Stimulated activated naive CD8-positive, alpha-beta T cell treated with anti-CD3 and anti-CD28 coated beads, Interleukin-15, Interleukin-2, amounts not matched to agents 100 U/mL and 50 U/mL, for 24 hours (primary cell): ENCODE results near the gene CCL7.
"Not testable (repeated sequence)": the region's sequence is repeated elsewhere in the genome, so short reads cannot be mapped to it uniquely, and the experiment has no call there.

Experiments used
- ATAC-seq: fragments of 150-1000 bp; cut with Tn5 transposase; one replicate; pipeline ENCODE4 v1.10.0; 2021
- DNase-seq: peaks from one replicate; pipeline ENCODE4 v3.0.0; 2021

CCL7 gene

DNA sequence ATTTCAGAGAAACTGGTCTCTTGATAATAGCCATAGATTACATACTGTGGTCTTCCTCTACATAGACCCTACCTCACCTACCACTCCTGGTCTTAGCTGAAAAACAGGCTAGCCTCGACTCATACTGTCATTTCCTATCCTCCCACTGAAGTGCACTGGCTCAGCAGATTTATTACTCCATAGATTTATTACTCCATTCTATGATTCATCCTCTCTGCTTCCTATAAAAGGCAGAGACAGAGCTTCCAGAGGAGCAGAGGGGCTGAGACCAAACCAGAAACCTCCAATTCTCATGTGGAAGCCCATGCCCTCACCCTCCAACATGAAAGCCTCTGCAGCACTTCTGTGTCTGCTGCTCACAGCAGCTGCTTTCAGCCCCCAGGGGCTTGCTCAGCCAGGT lies at the start of gene CCL7:
Gene CCL7, plus strand, starts transcription at position 253 of the 400 bp plus-strand sequence. Its CDS starts 70 bp downstream, at position 323.
- DNase-seq (no peak), ATAC-seq (no peak)

DNA sequence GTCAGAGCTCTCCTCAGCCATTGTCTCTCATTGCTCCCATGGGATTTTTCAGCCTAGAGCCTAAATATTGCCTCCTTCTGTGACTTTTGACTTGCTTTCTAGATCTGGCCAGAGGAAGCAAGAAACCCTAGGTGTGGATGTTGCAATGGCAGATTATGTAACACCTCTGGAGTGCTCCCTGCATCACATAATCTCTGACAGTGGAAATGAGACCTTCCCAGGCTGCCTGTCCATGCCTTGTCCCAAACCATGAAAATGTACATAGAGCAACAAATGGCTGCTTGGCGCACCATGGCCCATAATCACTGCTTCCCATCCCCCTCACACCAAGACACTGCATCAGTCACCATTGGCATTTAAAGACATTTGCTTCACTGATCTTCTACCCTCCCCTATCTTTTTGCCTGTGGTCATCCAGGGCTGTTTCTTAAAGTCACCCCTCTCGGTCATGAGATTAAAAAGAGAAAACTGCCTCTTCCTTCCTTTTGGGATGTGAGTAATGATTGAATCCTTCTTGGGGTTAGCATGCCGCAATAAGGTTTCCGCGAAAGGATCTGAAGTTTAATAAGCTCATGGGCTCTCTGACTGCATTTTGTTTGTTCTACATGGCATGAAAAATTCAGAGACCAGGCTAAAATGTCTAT lies 49.1 kb upstream of the CCL7 start:
- DNase-seq (no peak), ATAC-seq (no peak)

DNA sequence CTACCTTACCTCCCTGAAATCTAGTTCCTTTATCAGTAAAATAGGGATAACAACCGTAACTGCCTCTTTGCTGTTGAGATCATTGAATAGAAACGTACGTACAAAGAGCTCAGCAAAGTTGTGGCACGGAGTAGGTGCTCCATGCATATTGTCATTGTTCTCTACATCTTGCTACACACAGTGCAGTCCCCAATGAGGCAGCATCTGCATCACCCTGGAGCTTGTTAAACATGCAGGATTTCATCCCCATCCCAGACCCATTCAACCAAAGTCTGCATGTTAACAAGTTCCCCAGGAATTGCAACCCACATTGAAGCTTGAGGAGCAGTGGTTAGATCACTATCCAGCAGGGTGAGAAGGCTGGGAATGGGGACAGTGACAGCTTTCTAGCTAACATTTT lies 48.6 kb upstream of the CCL7 start:
- ATAC-seq (no peak), DNase-seq (no peak)

DNA sequence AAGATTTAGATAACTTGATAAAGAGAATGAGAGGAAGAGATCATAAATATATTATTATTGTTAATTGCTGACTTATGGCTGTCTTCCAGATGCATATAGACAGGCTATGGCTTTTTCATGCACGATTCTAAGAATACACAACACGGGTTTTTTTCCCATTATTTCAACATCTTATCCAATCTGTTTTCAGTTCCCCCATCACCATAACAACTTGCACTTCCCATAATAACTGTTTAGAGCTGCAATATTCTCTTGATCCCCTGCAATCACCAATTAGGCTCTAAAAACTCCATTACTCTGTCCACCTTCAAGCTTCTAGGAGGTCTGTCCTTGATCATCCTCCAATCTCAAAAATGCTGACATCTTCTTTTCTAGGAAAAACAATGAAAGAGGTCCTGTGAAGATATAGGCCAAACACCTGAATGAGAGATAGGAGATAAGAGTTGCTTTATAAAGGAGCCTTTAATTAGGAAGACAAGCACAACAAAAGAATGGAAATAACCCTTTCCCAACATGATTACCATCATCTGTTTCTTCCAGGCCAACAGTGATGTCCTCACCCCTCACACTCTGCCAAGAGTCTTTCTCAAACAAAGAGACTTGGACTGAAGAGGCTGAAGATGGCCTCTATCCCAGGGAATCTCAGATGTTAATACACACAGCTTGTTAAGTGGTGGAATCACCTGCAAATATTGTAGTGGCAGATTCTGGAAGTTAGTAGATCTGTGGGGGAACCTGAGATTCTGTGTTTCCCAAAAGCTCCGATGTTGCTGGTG lies 47.1 kb upstream of the CCL7 start:
- ATAC-seq, result no peak

DNA sequence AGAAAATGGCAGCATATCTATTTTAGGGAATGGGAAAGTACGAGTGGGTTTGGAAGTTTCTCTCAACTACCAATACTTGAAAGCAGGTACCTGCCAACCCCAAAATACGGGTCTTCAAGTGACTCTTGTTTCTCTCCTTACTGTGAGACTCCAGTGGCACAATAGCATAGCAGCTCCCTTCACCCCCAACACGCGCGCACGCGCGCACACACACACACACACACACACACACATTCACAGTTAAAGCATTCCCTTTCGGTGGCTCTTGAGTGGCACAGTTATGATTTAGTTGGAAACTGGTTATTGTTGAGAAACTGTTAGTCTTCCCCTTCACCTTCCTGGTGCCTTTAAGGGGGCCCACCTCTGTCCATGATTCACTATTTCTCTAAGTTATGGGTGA lies 45.0 kb upstream of the CCL7 start:
- DNase-seq (no peak), ATAC-seq (no peak)

More for the DNA sequence above, 47.1 kb upstream of the CCL7 start:
- DNase-seq, result no peak

DNA sequence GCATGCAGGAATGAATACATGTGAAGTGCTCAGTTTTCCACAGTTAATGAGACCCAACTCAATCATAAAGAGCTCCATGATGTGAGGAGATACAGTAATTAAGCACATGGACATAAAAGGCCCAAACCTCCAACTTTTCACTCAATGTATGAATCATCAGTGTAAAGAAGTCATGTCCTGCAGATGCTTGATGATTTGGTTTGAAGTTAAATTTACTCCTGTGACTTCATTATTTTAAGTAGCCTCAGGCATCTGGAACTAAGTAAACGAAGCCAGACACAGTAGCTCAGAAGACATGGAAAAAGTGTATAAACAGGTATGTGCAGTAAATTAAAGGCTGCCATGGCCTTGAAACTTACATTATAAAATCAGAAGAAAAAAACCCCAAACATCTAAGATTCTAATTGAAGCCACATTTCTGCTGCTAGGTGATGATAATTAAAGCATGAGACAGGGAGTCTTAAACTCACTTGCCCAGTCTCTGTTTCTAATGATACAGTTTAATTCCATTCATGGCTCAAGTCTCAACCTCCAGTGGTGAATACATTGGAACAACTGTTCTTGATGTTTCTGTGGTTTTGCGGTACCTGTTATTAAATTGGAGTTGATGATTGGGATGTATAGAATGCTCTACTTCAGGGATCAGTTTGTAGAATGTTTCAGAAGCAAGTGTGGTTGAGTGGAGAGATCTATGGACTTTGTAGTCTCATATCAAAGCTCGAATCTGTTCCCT lies 43.8 kb upstream of the CCL7 start:
- no peak for ATAC-seq
- DNase-seq, result no peak

DNA sequence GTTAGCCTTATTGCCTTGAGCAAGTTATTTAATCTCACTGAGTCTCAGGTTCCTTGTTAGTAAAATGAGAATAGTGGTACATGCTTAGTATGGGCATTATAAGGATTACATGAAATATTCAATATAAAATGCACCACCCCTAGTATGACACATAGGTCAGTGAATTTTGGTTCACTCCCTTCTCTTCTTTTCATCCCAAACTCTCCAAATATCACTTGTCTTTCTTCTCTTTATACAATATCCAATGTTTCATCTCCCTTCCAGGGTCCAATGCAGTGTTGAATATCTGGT lies 43.3 kb upstream of the CCL7 start:
- DNase-seq (no peak), ATAC-seq (no peak)

DNA sequence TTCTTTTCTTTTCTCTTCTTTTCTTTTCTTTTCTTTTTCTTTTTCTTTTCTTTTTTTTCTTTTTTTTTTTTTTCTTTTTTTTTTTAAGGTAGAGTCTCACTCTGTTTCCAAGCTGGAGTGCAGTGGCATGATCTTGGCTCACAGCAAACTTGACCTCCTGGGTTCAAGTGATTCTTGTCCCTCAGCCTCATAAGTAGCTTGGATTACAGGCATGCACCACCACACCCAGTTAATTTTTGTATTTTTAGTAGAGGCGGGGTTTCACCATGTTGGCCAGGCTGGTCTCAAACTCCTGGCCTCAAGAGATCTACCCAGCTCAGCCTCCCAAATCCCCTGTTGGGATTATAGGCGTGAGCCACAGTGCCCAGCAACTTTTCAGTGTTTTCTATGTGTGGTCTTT lies 42.7 kb upstream of the CCL7 start:
- not testable (repeated sequence) for ATAC-seq, DNase-seq

DNA sequence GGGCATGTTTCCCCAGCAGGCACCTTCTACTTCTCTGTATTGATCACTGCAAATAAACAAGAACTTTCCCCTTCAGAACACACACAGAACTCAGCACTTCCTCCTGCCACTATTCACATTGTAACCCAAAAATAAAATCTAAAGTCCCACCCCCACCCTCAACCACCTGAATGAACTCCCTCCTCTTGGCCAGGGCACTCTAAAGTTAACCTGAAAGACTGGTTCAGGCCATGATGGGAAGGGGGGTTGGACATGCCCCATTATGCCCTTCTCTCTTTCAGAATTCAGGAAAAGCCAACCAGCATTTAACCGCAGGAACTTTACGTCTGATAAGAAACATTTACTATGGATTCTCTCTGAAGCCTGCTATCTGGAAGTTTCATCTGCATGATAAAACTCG lies 42.3 kb upstream of the CCL7 start:
- DNase-seq, result no peak
- no peak for ATAC-seq

DNA sequence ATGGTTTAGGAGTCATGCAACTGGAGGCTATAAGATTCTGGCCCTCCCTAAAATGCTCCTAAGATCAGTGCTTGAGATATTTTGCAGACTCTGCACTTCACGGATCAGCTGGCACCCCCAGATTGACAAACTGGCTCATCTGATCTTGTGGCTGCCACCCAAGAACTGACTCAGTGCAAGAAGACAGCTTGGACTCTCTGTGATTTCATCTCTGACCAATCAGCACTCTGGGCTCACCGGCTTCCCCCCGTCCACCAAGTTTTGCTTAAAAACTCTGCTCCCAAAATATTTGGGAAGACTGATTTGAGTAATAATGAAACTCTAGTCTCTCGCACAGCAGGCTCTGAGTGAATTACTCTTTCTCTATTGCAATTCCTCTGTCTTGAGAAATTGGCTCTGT lies 41.2 kb upstream of the CCL7 start:
- DNase-seq (no peak), ATAC-seq (no peak)

DNA sequence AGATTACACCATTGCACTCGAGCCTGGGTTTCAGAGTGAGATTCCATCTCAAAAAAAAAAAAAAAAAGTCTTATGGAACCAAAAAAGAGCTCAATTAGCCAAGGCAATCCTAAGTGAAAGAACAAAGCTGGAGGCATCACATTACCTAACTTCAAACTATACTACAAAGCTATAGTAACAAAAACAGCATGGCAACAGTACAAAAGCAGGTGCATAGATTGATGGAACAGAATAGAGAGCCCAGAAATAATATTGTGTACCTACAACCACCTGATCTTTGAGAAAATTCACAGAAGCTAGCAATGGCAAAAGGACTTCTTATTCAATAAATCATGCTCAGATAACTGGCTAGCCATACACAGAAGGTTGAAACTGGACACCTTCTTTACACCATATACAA lies 39.7 kb upstream of the CCL7 start:
- DNase-seq (no peak), ATAC-seq (no peak)

DNA sequence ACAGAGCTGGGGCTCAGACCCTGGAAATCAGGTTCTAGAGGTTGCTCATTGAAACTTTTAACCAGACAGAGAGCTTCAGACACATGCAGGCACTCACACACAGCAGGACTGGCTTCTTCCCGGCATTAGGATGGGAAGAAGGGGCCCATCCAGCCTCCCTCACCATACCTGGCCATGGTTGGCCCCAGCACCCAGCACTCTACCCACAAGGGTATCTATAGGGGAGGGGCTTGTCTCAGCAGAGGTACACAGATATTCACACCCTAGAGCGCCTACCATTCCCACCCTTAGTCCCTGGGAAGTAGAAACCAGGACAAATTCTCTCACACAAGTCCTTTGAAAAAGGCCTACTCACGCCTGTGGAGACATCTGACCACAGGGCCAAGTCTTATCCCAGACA lies 35.4 kb upstream of the CCL7 start:
- ATAC-seq (no peak), DNase-seq (no peak)

DNA sequence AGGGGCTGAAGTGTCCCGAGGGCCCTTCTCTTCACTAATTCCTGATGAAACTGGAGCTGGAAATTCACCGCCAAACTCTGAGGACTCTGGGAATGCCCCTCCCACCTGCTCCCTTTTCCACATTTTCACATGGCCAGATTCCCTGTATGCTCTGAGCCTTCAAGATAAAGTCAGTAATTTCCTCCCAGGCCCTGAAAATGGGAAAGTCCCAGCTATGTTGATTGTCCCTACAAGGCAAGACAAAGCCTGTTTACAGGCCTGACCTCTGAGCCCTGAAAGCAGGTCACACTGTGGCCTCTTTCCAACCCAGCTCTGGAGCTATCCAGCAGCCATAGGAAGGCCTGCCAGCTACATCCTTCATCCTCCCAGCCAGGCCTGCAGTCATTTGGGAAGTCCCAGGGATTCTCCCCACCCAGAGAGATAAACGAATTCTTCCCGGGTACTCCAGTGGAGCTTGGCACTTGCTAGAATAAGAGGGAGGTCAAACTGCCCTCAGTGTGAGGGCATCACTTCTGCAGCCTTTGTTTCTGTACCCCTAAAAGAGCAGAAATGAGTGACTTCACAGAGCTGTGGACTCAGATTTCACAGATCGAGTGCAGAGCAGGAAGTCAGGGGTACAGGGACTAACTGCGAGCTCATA lies 34.5 kb upstream of the CCL7 start:
- ATAC-seq (no peak), DNase-seq (no peak)

DNA sequence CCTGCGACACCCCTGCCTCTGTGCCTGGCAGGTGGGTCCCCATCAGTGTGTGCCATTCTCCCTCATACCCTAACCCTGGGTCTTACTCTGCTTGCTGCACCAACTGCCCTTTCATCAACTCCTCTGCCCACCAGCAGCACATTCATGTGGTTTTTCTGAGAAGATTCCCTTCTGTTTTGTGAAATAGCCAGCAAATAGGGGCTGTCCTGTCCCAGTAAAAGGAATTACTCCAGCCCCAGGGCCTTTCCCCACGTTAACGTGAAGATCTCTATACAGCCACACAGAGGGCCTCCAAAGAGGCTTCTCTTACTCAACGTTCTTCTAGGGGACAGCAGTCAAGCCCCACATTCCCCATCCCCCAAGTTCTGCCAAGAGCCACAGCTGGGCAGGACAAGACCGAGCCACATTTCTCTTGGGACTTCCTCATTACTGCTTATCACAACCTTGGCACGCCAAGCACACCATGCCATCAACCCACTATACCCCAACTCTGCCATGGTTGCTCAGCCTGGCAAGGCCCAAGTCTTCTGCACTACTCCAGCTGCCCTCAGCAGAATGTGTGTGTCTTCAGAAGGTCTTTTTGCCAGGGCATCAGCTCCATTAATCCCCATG lies 33.6 kb upstream of the CCL7 start:
- DNase-seq, result no peak
- no peak for ATAC-seq

DNA sequence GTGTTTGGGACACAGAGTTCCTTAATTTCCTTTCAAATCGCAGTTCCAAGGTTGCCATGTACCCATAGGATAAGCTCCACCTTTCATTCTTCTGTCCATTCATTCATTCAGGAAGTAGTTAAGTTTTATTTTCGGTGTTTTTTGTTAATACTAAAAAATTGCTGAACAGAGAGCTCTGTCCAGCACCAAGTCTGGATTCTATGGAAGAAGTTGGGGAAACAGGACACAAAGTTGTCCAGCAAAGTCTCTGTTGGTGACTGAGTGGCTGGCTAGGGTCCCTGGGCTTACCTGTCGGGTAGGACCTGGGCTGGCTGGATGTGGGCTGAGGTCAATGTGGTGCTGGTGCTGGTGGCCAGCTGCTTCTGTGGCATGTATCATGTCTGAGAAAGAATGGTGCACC lies 32.6 kb upstream of the CCL7 start:
- DNase-seq, result no peak
- no peak for ATAC-seq

DNA sequence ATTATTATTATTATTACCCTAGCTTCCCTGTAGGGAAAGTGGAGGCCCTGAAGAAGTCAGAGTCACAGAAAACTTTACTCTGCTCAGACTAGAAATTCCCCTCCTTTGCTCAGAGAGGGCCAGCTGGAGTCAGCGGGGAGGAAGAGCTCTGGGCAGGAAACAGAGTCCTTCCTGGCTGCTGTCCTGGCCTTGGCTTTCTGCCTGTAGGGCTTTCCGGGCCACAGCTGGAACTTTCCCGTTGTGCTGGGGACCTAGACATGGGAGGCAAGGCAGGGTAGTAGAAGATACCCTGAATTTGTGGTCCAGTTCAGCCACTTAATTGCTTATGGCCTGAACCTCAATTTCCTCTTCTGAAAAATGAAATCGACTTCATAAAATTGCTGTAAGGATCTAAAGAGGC lies 29.0 kb upstream of the CCL7 start:
- no peak for DNase-seq
- ATAC-seq, result no peak

DNA sequence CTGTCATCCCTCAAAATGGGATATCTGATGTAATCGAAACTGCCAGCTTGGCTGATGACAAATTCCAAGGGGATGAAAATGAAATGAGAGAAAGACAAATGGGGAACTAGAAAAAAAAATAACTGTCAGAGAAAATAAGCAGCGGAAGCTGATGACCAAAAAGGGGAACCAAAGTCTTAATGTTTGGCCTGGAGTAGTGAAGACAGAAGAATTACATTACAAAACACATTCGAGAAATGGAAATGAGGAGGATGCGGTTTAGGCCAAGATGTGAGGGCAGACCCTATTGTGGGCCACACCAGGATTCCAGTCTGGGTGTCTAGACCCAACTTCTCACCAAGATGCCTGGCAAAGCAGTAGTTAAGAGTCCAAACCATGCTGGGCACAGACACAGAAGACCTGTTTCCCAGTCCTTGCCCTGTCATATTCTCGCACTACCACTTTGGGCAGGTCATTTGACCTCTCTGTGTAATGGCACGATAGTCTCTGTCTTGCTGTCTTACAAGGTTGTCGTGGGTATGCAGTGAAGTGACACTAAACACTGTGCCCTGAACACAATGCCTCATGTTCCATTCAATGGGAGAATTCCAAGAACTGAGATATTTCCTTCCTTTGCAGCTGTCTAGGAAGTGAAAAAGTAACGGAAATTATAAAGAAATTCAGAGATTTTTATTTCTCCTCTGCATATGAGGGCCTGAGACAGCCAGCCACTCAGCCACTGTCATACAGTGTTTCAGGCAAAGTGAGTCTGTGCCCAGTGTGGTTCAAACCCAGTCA lies 27.2 kb upstream of the CCL7 start:
- DNase-seq, result no peak

DNA sequence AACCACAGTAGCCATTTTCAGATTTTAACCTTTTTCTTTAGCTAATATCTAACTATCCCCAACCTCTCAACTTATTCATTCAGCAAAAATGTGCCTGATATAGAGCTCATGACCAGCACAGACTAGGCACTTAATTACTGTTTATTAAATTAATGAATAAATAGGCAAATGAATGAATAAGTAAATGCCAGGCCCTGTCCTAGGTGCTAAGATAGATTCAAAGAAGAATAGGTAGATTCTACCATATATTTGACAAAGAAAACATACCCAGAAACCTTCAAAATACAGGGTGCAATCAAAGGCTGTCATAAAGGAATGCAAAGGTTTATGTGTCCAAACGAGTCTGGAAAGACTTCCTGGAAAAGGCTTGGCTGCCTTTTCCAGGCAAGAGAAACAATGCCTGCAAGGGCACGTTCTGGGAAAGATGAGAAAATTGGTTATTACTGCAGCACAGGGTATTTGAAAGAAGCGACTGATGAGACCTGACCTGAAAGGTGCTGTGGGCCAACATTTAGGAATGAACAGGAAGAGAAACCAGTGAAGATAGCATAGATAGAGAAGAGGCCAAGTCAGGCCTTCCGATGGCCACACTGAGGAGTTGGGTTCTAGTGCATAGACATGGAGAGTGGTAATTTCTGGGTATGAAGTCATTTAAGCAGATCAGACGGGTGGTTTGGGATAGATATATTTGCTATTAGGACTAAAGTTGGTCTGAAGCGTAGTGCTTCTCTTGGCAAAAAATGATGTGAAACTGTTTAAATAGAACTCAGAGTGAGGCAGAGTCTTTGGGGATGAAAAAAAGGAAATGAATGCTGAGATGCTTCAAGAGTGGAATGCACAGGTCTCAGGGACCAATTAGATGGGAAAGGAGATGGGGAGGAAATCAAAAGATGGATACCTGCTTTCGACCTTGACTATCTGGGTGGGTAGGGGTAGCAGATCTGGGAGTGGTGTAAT lies 26.4 kb upstream of the CCL7 start:
- DNase-seq, result no peak
- ATAC-seq, result no peak

More for the DNA sequence above, 27.2 kb upstream of the CCL7 start:
- no peak for ATAC-seq

DNA sequence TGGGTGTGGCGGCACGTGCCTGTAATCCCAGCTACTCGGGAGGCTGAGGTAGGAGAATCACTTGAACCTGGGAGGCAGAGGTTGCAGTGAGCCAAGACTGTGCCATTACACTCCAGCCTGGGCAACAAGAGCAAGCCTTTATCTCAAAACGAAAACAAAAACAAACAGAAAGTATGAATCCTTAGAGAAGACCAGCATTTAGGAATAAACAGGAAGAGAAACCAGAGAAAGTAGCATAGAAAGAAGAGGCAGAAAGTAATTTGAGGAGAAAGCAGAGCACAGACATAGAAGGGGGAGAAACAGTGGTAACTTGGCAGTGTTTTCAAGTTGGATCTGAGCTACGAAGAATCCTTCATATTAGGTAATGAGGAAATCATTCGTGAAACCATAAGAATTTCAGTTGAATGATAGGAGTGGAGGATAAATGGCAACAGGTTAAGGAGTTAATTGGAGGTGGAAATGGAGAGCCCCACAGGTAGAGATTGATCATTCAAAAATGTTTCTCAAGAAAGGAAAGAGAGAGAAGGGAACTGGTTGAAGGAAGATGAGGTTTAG lies 24.6 kb upstream of the CCL7 start:
- no peak for ATAC-seq
- DNase-seq, result no peak

DNA sequence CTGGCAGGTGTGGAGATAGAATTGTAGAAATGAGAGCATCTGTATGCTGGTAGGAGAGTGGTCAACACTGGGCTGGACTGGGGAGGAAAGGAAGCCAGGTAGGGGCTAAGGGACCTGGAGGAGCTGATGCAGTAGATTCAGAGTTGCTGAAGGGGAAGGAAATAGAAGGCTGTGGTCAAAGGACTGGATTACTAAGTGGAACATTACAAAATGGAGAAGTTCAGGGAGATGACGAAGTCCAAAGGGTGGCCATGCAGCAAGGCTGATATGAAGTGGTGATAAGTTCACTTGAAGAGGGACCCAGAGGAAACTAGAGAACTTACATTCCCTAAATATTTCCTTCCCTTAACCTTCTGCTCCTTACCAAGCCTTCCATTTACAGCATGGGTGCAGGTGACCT lies 23.6 kb upstream of the CCL7 start:
- ATAC-seq (no peak), DNase-seq (no peak)
